Measurements from ENCODE around the gene NR2F1-AS1.

GRCh38 chr5:93517828-93518227 is 63.2 kb downstream of the NR2F1-AS1 start:
- TF ChIP-seq CTCF (IDR thresholded peaks at IDR 0.05): no peak
- no peak for TF ChIP-seq JUN (IDR thresholded peaks at IDR 0.05)
- TF ChIP-seq RCOR1 (IDR thresholded peaks at IDR 0.05; ENCODE audit: low read depth, low read length): no peak
- TF ChIP-seq REST (IDR thresholded peaks at IDR 0.05): no peak
- no peak for TF ChIP-seq EP300 (IDR thresholded peaks at IDR 0.05)
- TF ChIP-seq RAD21 (conservative IDR thresholded peaks at IDR 0.05 in 1 of 2, IDR thresholded peaks at IDR 0.05 in 1 of 2): no peak
- no peak for TF ChIP-seq CHD2 (IDR thresholded peaks at IDR 0.05; ENCODE audit: low read length, partially characterized antibody)

Data from A549 (cell line).